ENCODE data around the gene AGAP5. TPM values are rescaled to one million over a fixed set of nuclear protein-coding genes. Genes with fewer than 3 reads are reported as not detected.
"Not testable (repeated sequence)": the region's sequence is repeated elsewhere in the genome, so short reads cannot be mapped to it uniquely, and the experiment has no call there.

The AGAP5 gene
- total and polyA plus RNA-seq, 7 donors: 1.2 to 5.9 (median 4.7) TPM

DNA sequence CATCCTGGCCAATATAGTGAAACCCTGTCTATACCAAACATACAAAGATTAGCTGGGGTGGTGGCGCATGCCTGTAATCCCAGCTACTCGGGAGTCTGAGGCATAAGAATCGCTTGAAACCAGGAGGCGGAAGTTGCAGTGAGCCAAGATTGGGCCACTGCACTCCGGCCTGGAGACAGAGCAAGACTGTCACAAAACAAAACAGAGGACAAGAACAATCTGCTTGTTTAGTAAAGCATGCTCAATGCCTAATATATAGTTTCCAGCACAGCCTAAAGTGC is 44.5 kb upstream of the AGAP5 start:
- H3K4me1 ChIP-seq: peaks cover 0 to 36% (median 28%) of the 10 kb centered on the region in 4 donors
- H3K36me3 ChIP-seq: peaks cover 0 to 13% (median 5%) of the 10 kb centered on the region in 4 donors
- H3K27me3 ChIP-seq: no peaks in the 10 kb centered on the region
- no peak for TF ChIP-seq POLR2AphosphoS5 (IDR thresholded peaks at IDR 0.05)
- TF ChIP-seq EP300 (IDR thresholded peaks at IDR 0.05): no peak
- no peak for TF ChIP-seq POLR2A (IDR thresholded peaks at IDR 0.05)
- TF ChIP-seq, protein P1, sequence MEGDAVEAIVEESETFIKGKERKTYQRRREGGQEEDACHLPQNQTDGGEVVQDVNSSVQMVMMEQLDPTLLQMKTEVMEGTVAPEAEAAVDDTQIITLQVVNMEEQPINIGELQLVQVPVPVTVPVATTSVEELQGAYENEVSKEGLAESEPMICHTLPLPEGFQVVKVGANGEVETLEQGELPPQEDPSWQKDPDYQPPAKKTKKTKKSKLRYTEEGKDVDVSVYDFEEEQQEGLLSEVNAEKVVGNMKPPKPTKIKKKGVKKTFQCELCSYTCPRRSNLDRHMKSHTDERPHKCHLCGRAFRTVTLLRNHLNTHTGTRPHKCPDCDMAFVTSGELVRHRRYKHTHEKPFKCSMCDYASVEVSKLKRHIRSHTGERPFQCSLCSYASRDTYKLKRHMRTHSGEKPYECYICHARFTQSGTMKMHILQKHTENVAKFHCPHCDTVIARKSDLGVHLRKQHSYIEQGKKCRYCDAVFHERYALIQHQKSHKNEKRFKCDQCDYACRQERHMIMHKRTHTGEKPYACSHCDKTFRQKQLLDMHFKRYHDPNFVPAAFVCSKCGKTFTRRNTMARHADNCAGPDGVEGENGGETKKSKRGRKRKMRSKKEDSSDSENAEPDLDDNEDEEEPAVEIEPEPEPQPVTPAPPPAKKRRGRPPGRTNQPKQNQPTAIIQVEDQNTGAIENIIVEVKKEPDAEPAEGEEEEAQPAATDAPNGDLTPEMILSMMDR (IDR thresholded peaks at IDR 0.05): no peak
- no peak overlapping the region for H3K27ac ChIP-seq
- H3K4me3 ChIP-seq: no peak overlapping the region
- H3K9me3 ChIP-seq: no peaks in the 10 kb centered on the region
- intact Hi-C loops (cut with DNase I): no loop called here
- WGBS, 2 donors: 92 to 96% methylated on average over 5 of the region's 5 CpGs
- DNase-seq: no peak

DNA sequence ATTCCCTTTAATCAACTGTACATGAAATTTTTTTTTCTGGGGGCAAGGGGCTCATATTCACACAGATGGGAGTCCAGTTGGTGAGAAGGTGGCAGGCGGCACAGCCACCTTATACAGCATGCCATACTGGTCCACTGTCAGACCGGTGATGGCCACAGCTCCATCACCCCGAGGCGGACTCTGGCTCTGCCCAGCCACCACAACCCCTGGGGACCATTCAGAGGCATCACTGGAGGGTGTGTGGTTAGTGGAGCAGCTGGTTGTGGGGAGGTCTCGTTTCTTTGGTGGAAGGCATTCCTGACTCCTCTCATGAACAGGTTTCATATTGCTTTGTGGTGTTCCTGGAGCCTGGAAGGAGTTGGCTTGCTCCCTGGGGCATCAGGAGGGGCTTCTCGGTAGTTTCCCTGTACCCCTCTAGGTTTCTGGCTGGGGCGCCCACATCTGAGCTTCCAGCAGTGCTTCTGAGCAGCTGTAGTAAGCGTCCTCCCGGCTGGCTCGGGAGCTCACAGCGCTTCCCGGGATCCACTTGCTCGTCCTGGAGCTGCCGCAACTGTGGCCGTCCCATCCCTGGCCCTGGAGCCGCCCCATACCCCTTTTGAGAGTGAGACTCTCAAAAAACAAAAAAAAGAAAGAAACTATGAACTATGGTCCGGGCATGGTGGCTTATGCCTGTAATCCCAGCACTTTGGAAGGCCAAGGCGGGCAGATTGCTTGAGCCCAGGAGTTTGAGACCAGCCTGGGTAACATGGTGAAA is 42.8 kb upstream of the AGAP5 start:
- H3K27me3 ChIP-seq; DNase-seq; H3K27ac ChIP-seq; intact Hi-C loops (cut with DNase I); H3K4me3 ChIP-seq; H3K9me3 ChIP-seq: not testable (repeated sequence)
- WGBS, 2 donors: 94 to 96% methylated on average over 18 of the region's 18 CpGs
- Histone ChIP-seq H3K4me1 (peaks cover 0 to 29% (median 19%) of the 10 kb centered on the region in 4 donors), H3K36me3 (peaks cover 0 to 15% (median 2%) of the 10 kb centered on the region in 4 donors)

DNA sequence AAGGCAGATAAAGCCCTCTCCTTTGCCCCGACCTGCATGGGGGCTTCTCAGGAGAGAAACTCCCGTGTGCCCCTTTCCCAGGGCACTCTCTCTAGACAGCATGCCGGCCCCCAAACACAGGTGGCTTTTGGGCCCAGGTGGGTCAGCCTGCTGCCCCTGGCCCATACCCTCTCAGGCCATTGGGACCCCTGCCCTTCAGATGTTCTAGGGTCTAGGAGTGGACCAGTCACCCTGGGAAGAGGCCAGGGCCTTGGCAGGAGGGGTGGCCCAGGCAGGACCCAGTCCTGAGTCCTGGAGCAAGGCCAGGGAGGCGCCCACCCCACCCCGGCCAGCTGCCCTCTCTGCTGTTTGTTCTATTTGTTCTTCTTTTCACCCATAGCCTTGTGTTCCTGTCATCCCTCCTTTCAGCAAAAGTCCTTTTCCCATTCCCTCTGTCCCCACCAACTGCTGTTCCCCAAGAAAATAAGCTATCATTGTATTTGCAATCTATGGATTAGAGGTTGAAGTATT is 36.9 kb upstream of the AGAP5 start:
- DNase-seq: no peak
- H3K27me3 ChIP-seq: no peaks in the 10 kb centered on the region
- no peaks in the 10 kb centered on the region for H3K9me3 ChIP-seq
- H3K4me1 ChIP-seq: peaks cover 0 to 45% (median 29%) of the 10 kb centered on the region in 4 donors
- 89% methylated on average over 5 of the region's 5 CpGs for WGBS, 2 donors
- intact Hi-C loops (cut with DNase I): no loop called here
- TF ChIP-seq POLR2A (IDR thresholded peaks at IDR 0.05) (no peak), POLR2AphosphoS5 (IDR thresholded peaks at IDR 0.05) (no peak), EP300 (IDR thresholded peaks at IDR 0.05) (no peak)
- TF ChIP-seq, protein P1 (IDR thresholded peaks at IDR 0.05): no peak
- H3K36me3 ChIP-seq: peaks cover 0 to 49% (median 9%) of the 10 kb centered on the region in 4 donors
- H3K4me3 ChIP-seq: no peak overlapping the region
- H3K27ac ChIP-seq: no peak overlapping the region

DNA sequence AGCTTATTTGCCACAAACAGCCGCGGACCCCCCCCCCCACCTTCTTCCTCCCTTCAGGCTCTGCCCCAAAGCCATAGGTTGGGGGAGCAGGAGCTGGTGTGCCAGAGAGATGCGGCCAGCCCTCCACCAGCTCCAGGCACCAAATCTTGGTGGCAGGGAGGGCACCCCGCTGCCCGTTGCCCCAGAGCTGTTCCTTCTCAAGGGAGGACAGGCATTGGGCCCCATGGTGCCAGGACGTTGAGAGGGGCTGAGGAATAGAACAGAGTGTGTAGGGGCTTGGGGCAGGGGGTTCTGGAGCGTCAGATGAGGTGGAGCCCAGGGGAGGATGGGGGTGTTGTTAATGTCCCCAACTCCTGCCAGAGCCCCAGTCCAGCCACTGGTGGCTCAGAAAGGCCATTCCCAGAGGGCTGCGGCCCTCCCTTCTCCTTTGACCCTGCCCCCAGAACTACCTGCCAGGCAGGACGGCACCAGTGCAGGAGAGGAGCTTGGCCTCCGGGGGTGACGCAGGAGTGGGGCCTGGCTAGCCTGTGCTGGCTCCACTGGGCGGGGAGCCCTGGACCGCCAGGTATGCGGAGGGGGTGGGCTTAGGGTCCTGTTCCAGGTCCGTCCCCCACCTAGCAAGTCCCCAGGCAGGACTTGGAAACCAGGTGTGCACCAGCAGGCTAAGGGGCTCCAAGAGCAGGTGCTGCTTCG is 36.3 kb upstream of the AGAP5 start:
- TF ChIP-seq EP300 (IDR thresholded peaks at IDR 0.05) (no peak), POLR2A (IDR thresholded peaks at IDR 0.05) (no peak)
- TF ChIP-seq, protein P1 (IDR thresholded peaks at IDR 0.05): no peak
- no peak for DNase-seq
- WGBS, 2 donors: 93% methylated on average over 16 of the region's 16 CpGs
- Histone ChIP-seq H3K9me3 (no peaks in the 10 kb centered on the region), H3K27me3 (no peaks in the 10 kb centered on the region), H3K27ac (no peak overlapping the region), H3K36me3 (peaks cover 0 to 49% (median 9%) of the 10 kb centered on the region in 4 donors), H3K4me1 (peaks cover 0 to 49% (median 29%) of the 10 kb centered on the region in 4 donors), H3K4me3 (no peak overlapping the region)
- intact Hi-C loops (cut with DNase I): no loop called here

DNA sequence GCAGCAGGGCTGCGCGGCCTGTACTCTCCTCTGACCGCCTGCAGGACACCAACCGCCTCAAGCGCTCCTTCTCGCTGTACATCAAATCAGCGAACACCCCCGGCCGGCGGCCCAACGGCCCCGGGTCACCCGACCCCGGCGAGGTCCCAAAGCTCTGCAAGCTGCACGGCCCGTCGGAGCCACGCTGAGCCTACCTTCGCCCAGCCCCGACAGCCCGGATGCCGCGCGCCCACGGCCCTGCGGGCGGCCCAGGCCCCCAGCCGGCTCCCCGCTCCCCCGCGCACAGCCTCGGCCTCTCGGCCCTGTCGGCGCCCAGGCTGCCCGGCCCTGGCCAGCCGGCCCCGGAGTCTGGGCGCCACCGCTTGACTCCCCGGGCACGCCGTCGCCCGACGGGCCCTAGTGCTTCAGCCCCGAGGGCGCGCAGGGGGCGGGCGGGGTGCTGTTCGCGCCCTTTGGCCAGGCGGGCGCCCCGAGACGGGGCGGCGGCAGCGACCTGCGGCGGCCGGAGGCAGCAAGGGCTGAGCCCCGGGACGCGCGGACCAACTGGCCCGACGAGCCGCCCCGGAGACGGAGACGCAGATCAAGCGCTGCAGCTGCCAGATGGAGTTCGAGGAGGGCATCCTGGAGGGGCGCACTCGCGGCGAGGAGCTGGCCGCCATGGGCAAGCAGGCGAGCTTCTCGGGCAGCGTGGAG is 35.2 kb upstream of the AGAP5 start:
- TF ChIP-seq POLR2AphosphoS5 (IDR thresholded peaks at IDR 0.05): no peak
- no peak for TF ChIP-seq POLR2A (IDR thresholded peaks at IDR 0.05)
- TF ChIP-seq, protein P1 (IDR thresholded peaks at IDR 0.05): no peak
- TF ChIP-seq EP300 (IDR thresholded peaks at IDR 0.05): no peak
- Histone ChIP-seq H3K36me3 (peaks cover 0 to 49% (median 9%) of the 10 kb centered on the region in 4 donors), H3K4me1 (peaks cover 0 to 52% (median 29%) of the 10 kb centered on the region in 4 donors), H3K27me3 (no peaks in the 10 kb centered on the region), H3K27ac (no peak overlapping the region), H3K9me3 (no peaks in the 10 kb centered on the region), H3K4me3 (no peak overlapping the region)
- intact Hi-C loops (cut with DNase I): no loop called here
- 89 to 96% methylated on average over 84 of the region's 84 CpGs for WGBS, 2 donors
- no peak for DNase-seq
